IMR-90 (cell line): ENCODE measurements around the gene SARDH. TPM values are rescaled to one million over a fixed set of nuclear protein-coding genes. Genes with fewer than 3 reads are reported as not detected.

Experiments used
- ATAC-seq: fragments of 200-7000 bp; cut with Tn5 transposase; 2 replicates; pipeline ENCODE4 v1.9.1; 2020; ENCODE audit warnings: low read depth, mild to moderate bottlenecking, moderate library complexity
- BruUV-seq: library from RNA; stranded (reverse); fragments of 400-500 nt; replicated peaks from 2 replicates; lab custom pipeline; 2021; lab: Mats Ljungman, UMichigan
- CTCF ChIA-PET: fragments of 300-600 bp; formaldehyde crosslinking; extraction: SDS; loops from one replicate; lab custom pipeline; 2021; ENCODE audit warnings: antibody characterized with exemption; lab: Yijun Ruan, JAX
- POLR2A ChIA-PET: fragments of 300-600 bp; sonication (Branson Sonifier 250); formaldehyde crosslinking; loops from one replicate; lab custom pipeline; 2022; ENCODE audit warnings: antibody characterized with exemption; ENCODE audit not compliant: unreplicated experiment; lab: Charles Lee
- DNase-seq: peaks from one replicate; pipeline ENCODE4 v3.0.0; 2013
- H2AFZ ChIP-seq: replicated peaks from 2 replicates; pipeline ENCODE3; 2013; ENCODE audit warnings: low read length, mild to moderate bottlenecking; ENCODE audit not compliant: poor library complexity
- H2AK5ac ChIP-seq: 2 replicates; pipeline ENCODE4 v1.6.1; 2013; ENCODE audit warnings: low read depth, low read length, inconsistent platforms
- H2AK9ac ChIP-seq: replicated peaks from 2 replicates; pipeline ENCODE3; 2013; ENCODE audit warnings: mild to moderate bottlenecking, low read depth, low read length, moderate library complexity; ENCODE audit not compliant: poor library complexity
- H2BK120ac ChIP-seq: 2 replicates; pipeline ENCODE4 v1.6.1; 2013; ENCODE audit warnings: low read depth, low read length, inconsistent platforms
- H2BK15ac ChIP-seq: 3 replicates; pipeline ENCODE4 v1.6.1; 2013; ENCODE audit warnings: low read depth, low read length, inconsistent platforms
- H2BK20ac ChIP-seq: 2 replicates; pipeline ENCODE4 v1.6.1; 2013; ENCODE audit warnings: low read depth, mild to moderate bottlenecking, inconsistent platforms, low read length, moderate library complexity
- H2BK5ac ChIP-seq: 2 replicates; pipeline ENCODE4 v1.6.1; 2013; ENCODE audit warnings: mild to moderate bottlenecking, low read depth, low read length, inconsistent platforms; ENCODE audit not compliant: poor library complexity, severe bottlenecking
- H3K14ac ChIP-seq: replicated peaks from 2 replicates; pipeline ENCODE4 v1.6.1; 2013; ENCODE audit warnings: low read depth, low read length, inconsistent platforms
- H3K18ac ChIP-seq: 2 replicates; pipeline ENCODE4 v1.6.1; 2013; ENCODE audit warnings: low read depth, low read length, control low read depth
- H3K23ac ChIP-seq: 2 replicates; pipeline ENCODE4 v1.6.1; 2013; ENCODE audit warnings: low read depth, low read length, inconsistent platforms
- H3K27ac ChIP-seq: 2 replicates; pipeline ENCODE4 v1.5.1; 2013; ENCODE audit warnings: mild to moderate bottlenecking, control low read depth, low read length; ENCODE audit not compliant: insufficient read depth
- H3K27me3 ChIP-seq: 2 replicates; pipeline ENCODE4 v1.6.1; 2013; ENCODE audit warnings: low read length; ENCODE audit not compliant: control insufficient read depth, insufficient read depth
- H3K36me3 ChIP-seq: 2 replicates; pipeline ENCODE4 v1.6.1; 2013; ENCODE audit warnings: low read length, mixed read lengths; ENCODE audit not compliant: control insufficient read depth, insufficient read depth
- H3K4ac ChIP-seq: 2 replicates; pipeline ENCODE4 v1.6.1; 2013; ENCODE audit warnings: low read depth, low read length, inconsistent platforms
- H3K4me1 ChIP-seq: 2 replicates; pipeline ENCODE4 v1.6.1; 2013; ENCODE audit warnings: low read length, mixed read lengths; ENCODE audit not compliant: control insufficient read depth, insufficient read depth
- H3K4me2 ChIP-seq: 2 replicates; pipeline ENCODE4 v1.6.1; 2013; ENCODE audit warnings: low read depth, mild to moderate bottlenecking, control low read depth, low read length, moderate library complexity
- H3K4me3 ChIP-seq: 2 replicates; pipeline ENCODE4 v1.5.1; 2013; ENCODE audit warnings: low read depth, mild to moderate bottlenecking, control low read depth, low read length, moderate library complexity; ENCODE audit not compliant: insufficient read depth
- H3K56ac ChIP-seq: 2 replicates; pipeline ENCODE4 v1.6.1; 2013; ENCODE audit warnings: low read length, inconsistent platforms; ENCODE audit not compliant: insufficient read depth; ENCODE audit errors: extremely low read depth
- H3K79me1 ChIP-seq, 2 experiments: 2 replicates each; pipeline ENCODE4 v1.6.1; 2013; ENCODE audit warnings: low read length in 2 of 2, inconsistent platforms in 1 of 2, low read depth in 1 of 2
- H3K9ac ChIP-seq: 2 replicates; pipeline ENCODE4 v1.6.1; 2013; ENCODE audit warnings: low read depth, low read length, control low read depth
- H3K9me1 ChIP-seq: 2 replicates; pipeline ENCODE4 v1.6.1; 2013; ENCODE audit warnings: low read length, inconsistent platforms; ENCODE audit not compliant: insufficient read depth
- H3K9me3 ChIP-seq: 2 replicates; pipeline ENCODE4 v1.6.1; 2013; ENCODE audit warnings: low read length; ENCODE audit not compliant: control insufficient read depth, insufficient read depth
- H4K20me1 ChIP-seq: 2 replicates; pipeline ENCODE4 v1.6.1; 2013; ENCODE audit warnings: low read length, inconsistent platforms; ENCODE audit not compliant: insufficient read depth
- H4K5ac ChIP-seq: 2 replicates; pipeline ENCODE4 v1.6.1; 2013; ENCODE audit warnings: mild to moderate bottlenecking, low read depth, low read length, control low read depth
- H4K8ac ChIP-seq, 2 experiments: 2 replicates each; pipeline ENCODE4 v1.6.1; 2013; ENCODE audit warnings: low read depth in 2 of 2, low read length in 2 of 2, control low read depth in 1 of 2, inconsistent platforms in 1 of 2
- H4K91ac ChIP-seq: 2 replicates; pipeline ENCODE4 v1.6.1; 2013; ENCODE audit warnings: low read depth, low read length, inconsistent platforms; ENCODE audit not compliant: insufficient read depth
- CEBPB ChIP-seq: IDR thresholded peaks from 2 replicates; pipeline ENCODE4 v1.6.1; 2012; ENCODE audit warnings: low read depth, low read length, improper control_type of control experiment
- MAFK ChIP-seq: IDR thresholded peaks from 2 replicates; pipeline ENCODE4 v1.6.1; 2012; ENCODE audit warnings: low read depth, low read length, improper control_type of control experiment
- MXI1 ChIP-seq: IDR thresholded peaks from 2 replicates; pipeline ENCODE4 v1.6.1; 2012; ENCODE audit warnings: low read depth, mild to moderate bottlenecking, low read length, moderate library complexity, borderline replicate concordance
- POLR2A ChIP-seq: IDR thresholded peaks from 2 replicates; pipeline ENCODE4 v1.6.1; 2012; ENCODE audit warnings: mild to moderate bottlenecking, low read depth, low read length
- RAD21 ChIP-seq: IDR thresholded peaks from 2 replicates; pipeline ENCODE4 v1.6.1; 2012; ENCODE audit warnings: low read length, improper control_type of control experiment
- USF2 ChIP-seq: fragments of 150-350 bp; IDR thresholded peaks from 2 replicates; pipeline ENCODE4 v1.6.1; 2017; ENCODE audit warnings: mild to moderate bottlenecking, antibody characterized with exemption, low read length, low read depth
- WGBS, 2 experiments: methylation state at CpG; one replicate each; pipeline versions ENCODE4 v1.1.5 to v1.1.7; 2013; ENCODE audit warnings: missing lambda C conversion rate in 2 of 2; ENCODE audit not compliant: insufficient read length in 1 of 2; ENCODE audit errors: extremely low coverage in 2 of 2; 5-methylcytosine and 5-hydroxymethylcytosine counted together
- dilution Hi-C: fragments of 300-500 bp; cut with HindIII; formaldehyde crosslinking; loops from one replicate; pipeline ENCODE4 v1.14.3; 2018; ENCODE audit warnings: low sequenced_read_pairs; ENCODE audit not compliant: unreplicated experiment
- in situ Hi-C: fragments of 300-500 bp; cut with MboI; formaldehyde crosslinking; loops from 3 replicates; pipeline ENCODE4 v1.14.3; 2019; ENCODE audit warnings: low sequenced_read_pairs, inconsistent platforms, mixed read lengths
- intact Hi-C: fragments of 100-400 bp; cut with micrococcal nuclease; formaldehyde crosslinking; loops from 2 replicates; pipeline ENCODE4 v1.10.0; 2022
- polyA plus RNA-seq, 3 experiments: library from polyadenylated mRNA; depleted of rRNA; stranded (reverse); fragments of >200 nt; gene quantifications; 2 replicates each; pipeline ENCODE4 v1.2.3, GENCODE V29; 2012; ENCODE audit warnings: low replicate concordance in 1 of 3
- total RNA-seq: library from RNA; depleted of rRNA; stranded (reverse); fragments of >200 nt; gene quantifications from 2 replicates; pipeline ENCODE4 v1.2.3, GENCODE V29; 2012
- TF ChIP-seq, protein P1 (sequence below): fragments of 150-350 bp; IDR thresholded peaks from 2 replicates; pipeline ENCODE4 v1.6.1; 2016; ENCODE audit warnings: low read depth, mild to moderate bottlenecking, low read length, moderate library complexity, borderline replicate concordance

SARDH gene
- total and polyA plus RNA-seq, 2 of the 4 experiments (the other 2 are of a cell fraction) = 5.0 to 7.5 TPM

DNA sequence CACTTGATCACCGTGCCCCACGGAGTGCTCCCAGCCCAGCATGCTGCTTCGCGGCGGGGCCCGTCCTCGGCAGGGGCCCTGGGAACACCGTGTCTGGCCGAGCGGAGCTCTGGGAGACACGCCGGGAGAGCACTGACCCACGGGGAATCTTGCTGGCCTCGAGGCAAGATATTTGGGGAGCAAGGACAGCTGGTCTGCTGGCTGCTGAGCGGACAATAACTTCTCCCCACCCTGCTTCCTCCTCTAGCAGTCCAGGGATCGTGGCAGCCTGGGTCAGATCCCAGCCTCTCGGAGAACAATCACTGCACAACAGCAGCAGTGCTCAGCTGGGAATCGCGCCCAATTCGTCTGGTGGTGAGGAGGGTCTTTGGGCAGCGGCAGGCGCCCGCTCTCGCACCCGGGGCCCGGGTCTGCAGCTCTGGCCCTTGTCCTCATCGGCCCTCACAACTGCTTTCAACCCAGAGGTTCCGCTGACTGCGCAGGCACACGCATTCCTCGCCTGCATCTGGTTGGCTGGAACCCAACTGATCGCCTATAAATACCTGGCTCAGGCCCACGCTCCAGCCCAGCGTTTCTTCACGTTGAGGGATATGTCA is 58.6 kb downstream of the SARDH start:
- CTCF ChIA-PET = no interaction called here
- ATAC-seq = no peak
- Histone ChIP-seq H3K9me3 (no peaks in the 10 kb centered on the region), H2BK120ac (no peak overlapping the region), H4K91ac (no peak overlapping the region), H4K5ac (no peak overlapping the region), H3K27me3 (no peaks in the 10 kb centered on the region; the same call in 1 of the 2 replicates), H2AK9ac (no peak overlapping the region), H3K27ac (no peak overlapping the region), H2BK20ac (no peak overlapping the region), H2BK15ac (no peak overlapping the region), H3K18ac (no peak overlapping the region), H3K4me2 (no peak overlapping the region), H2AFZ (no peak overlapping the region), H3K56ac (no peak overlapping the region), H3K79me1 (no peaks in the 10 kb centered on the region), H3K4ac (no peak overlapping the region), H3K4me1 (no peaks in the 10 kb centered on the region), H3K9me1 (no peaks in the 10 kb centered on the region), H3K9ac (no peak overlapping the region), H3K14ac (no peak overlapping the region), H2BK5ac (no peak overlapping the region), H3K36me3 (no peaks in the 10 kb centered on the region), H4K8ac (no peak overlapping the region), H4K20me1 (no peaks in the 10 kb centered on the region), H3K4me3 (no peak overlapping the region), H2AK5ac (no peak overlapping the region), H3K23ac (no peak overlapping the region)
- no TSS peak for BruUV-seq
- WGBS, 2 experiments = 66% methylated on average over 20 of the region's 35 CpGs; no CpG with 5 or more reads in 1 of the 2 experiments
- POLR2A ChIA-PET = no interaction called here
- intact Hi-C loops (no loop called here), dilution Hi-C loops (no loop called here), in situ Hi-C loops (no loop called here)
- TF ChIP-seq RAD21 (no peak), MAFK (no peak), MXI1 (no peak), USF2 (no peak), POLR2A (no peak), CEBPB (no peak)
- TF ChIP-seq, protein P1, sequence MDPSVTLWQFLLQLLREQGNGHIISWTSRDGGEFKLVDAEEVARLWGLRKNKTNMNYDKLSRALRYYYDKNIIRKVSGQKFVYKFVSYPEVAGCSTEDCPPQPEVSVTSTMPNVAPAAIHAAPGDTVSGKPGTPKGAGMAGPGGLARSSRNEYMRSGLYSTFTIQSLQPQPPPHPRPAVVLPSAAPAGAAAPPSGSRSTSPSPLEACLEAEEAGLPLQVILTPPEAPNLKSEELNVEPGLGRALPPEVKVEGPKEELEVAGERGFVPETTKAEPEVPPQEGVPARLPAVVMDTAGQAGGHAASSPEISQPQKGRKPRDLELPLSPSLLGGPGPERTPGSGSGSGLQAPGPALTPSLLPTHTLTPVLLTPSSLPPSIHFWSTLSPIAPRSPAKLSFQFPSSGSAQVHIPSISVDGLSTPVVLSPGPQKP = no peak
- no peak for DNase-seq
